Colon (tissue), 2 donors: ENCODE results near the gene CRTC2.

ENCODE experiments used
- FAIRE-seq: peaks from 2 replicates; lab custom pipeline; 2012; peaks lifted over from hg19 to GRCh38; lab: Jason Lieb, UNC
- donor health status: control.
- donor health status: control.

CRTC2 gene

DNA sequence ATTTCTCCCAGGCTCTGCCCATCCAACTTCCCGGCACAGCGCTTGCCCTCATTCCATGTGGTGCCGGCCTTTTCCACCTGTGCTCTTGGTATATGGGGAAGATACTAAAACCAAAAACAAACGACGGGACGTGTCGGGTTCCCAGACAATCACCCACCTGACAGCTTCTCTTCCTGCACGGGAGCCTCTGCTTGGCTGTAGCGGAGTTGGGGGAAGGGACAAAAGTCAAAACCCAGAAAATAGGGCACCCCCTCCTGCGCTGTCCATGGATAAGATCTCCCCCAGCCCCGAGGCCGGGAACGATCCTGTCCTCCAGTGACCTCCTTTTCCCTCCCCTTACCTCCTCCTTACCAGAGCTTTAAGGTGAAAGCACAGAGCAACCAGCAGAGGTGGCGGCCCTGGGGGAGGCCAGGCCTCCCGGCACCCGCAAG is 18.4 kb upstream of the CRTC2 start:
- FAIRE-seq: no peak

- no peak for FAIRE-seq
Observed at GRCh38 chr1:153973525-153973924, 15.1 kb upstream of the CRTC2 start.

DNA sequence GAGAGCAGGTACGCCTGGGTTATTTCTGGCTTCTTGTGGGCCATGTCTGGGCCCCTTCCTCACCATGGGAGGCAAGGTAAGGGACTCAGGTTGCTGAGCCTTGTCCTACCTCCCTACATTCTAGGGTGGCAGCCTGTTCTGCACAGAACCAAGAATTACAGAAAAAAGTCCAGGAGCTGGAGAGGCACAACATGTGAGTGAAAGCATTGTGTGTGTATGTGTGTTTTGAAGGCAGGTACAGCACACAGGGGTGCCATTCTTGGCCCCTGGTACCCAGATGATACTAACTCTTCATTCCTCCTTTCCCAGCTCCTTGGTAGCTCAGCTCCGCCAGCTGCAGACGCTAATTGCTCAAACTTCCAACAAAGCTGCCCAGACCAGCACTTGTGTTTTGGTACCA is 14.7 kb upstream of the CRTC2 start:
- FAIRE-seq: no peak

- no peak for FAIRE-seq
Observed at GRCh38 chr1:153970346-153970745, 11.9 kb upstream of the CRTC2 start.

GRCh38 chr1:153968972-153969371 is 10.6 kb upstream of the CRTC2 start:
- no peak for FAIRE-seq

- no peak for FAIRE-seq
Observed at GRCh38 chr1:153968408-153968807, 10.0 kb upstream of the CRTC2 start.

- no peak for FAIRE-seq
Observed at GRCh38 chr1:153968000-153968363, 9.6 kb upstream of the CRTC2 start.

DNA sequence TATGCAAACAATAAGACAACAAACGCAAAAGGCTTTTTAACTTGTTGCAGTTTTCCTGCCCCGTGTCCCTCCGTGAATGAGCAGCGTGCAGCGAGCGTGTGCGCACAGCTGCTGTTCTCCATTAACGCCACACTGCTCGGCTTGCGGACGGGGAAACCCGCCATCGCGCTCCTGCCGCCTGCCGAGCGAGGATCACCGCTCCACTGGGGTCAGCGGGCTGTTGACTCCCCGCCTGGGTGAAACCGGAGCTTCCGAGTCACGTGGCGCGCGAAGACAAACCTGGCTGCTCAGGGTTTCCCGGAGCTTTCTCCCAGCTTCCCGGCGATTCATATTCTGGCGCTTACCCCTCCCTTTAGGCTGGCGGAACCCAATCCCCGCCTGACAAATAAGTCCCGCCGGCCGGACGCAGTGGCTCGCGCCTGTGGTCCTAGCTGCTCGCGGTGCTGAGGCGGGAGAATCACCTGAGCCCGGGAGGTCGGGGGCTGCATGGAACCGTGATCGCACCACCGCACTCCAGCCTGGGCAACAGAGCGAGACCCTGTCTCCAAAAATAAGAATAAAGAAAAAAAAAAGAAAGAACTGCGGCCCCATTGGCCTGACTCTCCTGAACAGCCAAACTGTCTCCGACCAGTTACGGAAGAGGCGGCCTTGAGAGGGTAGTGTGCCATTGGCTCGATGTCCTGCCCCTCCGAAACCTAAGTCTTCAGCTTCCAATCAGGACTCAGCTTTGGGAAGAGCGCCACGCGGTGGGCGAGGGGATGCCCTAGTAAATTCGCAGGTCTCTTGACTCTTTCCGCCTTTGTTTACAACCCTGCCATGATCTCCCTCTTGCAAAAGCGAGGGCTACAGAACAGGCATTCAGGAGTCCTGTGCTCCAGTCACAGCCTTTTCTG is 8.9 kb upstream of the CRTC2 start, which contains the start of gene CREB3L4:
CREB3L4 (plus strand) TSS at position 796 of the 893 bp plus-strand sequence. CDS start 624 bp downstream, outside the sequence.
- no peak for FAIRE-seq

GRCh38 chr1:153963850-153964331 is 5.5 kb upstream of the CRTC2 start:
- no peak for FAIRE-seq

DNA sequence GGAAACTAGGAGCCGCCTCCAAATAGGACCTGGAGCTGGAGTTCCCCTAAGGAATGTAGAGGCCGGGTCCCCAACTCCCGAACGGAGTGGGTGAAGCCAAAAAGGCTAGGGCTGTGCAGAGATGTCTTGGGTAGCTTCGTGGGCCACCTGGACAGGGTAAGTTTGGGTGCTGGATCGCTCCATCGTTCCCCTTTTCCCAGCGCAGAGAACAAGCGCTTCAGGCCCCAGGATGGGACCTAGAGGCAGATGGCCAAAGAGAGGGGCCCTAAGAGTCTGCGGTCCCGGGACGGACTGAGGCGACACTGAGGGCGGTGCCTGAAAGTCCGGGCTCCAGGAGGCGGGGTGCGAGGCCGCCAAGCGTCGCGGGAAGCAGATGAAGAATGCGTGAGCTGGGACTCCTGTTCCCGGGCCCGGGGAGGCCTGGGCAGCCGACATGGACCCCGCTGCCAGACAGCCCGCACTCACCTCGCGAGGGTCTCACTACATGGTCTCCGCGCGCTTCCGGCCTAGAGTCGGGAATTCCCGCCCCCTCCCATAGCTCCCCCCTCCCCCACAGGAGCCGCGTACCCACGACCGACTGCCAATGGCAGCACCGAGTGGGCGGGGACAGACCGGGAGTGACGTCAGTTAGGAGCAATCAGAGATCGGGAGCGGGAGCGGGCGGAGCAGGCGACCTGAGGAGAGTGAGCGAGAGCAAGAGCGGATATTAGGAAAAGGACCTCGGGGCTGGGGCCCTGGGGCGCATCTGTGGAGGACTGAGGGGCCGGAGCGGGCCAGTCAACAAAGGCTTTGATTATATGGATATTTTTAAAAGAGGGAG is 4.8 kb upstream of the CRTC2 start, which contains the start of gene SLC39A1:
SLC39A1 (minus strand) TSS at position 508 of the 820 bp plus-strand sequence. CDS start 822 bp downstream, outside the sequence.
- no peak for FAIRE-seq

DNA sequence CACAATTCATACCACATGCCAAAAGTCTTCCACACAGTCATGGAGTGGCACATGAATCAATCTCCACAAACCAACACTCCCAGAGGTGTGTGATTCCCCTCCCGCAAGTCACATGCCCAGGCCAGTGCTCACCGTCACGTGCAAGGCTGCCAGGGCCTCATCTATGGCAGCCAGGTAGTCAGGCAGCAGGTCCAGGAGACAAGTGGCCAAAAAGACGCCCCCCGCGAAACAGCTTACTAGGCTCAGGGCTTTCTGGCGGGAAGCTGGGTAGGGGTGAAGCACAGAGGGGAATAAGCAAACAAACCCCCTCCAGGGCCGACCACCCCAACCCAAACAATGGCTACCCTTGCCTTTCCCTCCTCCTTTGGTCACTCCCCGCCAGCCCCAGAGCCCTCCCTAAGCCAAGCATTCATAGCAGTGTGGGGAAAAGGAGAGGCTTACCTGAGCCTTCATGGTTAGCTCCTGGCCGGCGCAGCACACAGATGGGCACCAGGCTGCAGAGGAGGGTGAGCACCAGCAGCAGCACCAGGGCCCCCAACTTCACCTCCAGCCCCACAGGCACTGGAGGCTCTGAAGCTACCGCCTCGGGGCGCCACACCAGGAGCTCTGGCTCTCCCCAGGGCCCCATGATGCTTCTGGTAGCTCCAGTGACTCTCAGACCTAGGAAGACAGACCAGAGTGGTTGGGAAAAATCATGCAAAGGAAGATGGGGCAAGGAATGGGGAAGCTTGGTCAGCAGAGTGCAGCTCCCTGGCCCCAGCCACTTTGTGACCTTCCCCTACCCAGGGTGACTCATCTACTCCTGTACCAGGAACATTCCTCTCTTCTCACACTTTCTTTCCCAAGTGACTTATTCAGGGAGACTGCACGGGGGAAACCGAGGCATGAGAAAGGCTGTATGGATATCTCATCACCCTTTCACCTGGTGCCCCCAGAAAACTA is 3.9 kb upstream of the CRTC2 start:
- FAIRE-seq: no peak

GRCh38 chr1:153961421-153961820 is 3.0 kb upstream of the CRTC2 start:
- no peak for FAIRE-seq

- no peak for FAIRE-seq
Observed at GRCh38 chr1:153960206-153960605, 1.8 kb upstream of the CRTC2 start.

DNA sequence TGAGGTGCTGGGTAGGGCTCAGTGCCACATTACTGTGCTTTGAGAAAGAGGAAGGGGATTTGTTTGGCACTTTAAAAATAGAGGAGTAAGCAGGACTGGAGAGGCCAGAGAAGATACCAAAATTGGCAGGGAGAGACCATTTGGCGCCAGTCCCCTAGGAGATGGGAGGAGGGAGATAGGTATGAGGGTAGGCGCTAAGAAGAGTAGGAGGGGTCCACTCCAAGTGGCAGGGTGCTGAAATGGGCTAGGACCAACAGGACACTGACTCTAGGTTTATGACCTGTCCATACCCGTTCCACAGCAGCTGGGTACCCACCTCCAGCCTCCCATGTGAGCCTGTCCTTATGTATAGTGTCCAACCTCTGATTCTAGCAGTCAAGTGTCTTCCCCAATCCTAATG is 1.0 kb upstream of the CRTC2 start:
- no peak for FAIRE-seq

- no peak for FAIRE-seq
Observed at GRCh38 chr1:153958961-153959260, 499 bp upstream of the CRTC2 start.

DNA sequence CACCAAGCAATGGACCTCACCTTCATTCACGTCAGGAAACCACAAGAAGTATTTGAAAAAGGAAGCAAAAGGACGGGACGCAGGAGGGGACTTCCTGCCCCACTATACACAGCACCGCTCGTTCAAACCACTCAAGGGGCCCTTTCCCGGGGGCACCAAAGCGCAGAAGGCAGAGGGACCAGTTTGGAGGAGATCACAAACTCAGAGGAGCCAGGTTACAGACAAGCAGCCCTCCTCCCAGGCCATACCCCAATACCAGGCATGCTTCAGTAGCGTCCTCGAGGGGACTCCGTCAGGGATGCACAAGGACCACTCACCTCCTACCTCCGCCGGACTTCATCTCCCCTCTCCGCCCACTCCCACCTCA is 685 bp downstream of the CRTC2 start:
- FAIRE-seq: no peak

- no peak for FAIRE-seq
Observed at GRCh38 chr1:153956997-153957715, 1.3 kb downstream of the CRTC2 start.

DNA sequence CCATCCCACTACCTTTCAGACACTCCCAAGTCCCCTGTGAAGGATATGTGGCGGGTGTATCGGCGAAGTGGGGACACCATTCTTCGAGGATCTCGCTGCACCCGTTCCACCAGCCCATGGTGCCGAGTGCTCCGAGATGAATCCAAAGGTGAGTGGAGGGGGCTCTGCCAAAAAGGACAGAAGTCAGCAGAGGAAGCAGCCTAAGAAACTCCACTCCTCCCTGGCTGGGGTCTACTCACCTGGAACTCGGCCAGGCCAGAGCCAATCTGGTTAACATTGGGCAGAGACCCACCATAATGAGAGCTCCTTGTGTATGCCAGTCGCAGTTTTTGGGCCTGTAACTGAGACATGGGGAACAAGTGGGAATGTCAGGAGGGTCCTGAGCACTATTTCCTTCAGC is 3.6 kb downstream of the CRTC2 start:
- no peak for FAIRE-seq

DNA sequence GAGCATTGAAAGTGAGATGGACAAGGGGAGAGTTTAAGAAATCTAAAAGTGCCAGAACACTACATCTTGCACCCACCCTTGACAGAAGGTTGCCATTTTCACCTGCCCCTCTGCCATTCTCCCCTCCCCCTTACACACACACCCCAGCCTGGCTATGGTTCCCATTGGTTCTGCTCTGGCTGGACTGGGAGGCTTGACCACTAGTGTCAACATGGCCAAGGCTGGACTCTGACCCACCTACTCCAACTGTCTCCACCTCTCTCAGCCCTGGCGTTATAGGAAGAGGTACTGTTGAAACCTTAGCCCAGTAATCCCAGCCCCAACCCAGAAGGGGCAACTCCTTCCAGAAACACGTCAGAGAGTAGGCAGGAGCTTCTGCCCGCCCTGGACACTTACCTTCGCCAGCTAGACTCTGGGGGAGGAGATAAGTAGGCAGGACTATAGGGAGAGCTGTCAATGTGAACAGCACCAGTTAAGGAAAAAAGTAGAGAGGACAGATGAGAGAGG is 4.5 kb downstream of the CRTC2 start:
- no peak for FAIRE-seq

DNA sequence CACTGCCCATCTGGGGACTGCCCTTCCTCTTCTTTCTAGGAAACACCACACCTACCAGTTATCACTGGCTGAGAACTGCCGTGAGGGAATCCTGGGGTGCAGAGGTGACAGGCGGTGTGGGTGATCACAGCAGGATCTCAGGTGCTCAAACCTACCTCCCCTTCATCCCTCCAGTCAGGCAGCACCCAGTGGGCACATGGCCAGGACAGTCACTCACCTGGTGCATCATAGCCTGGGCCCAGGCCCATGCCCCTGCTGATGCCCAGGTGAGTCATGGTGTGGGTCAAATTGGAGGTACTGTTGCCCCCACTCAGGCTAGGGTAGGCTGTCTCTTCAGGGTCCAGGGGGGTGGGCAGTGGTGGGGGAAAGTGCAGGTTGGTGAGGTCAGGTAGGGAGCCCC is 6.6 kb downstream of the CRTC2 start:
- FAIRE-seq: no peak

- FAIRE-seq: no peak
Observed at GRCh38 chr1:153951183-153951582, 7.2 kb downstream of the CRTC2 start.
